Neural crest cell (in vitro differentiated cells): ENCODE results near the gene GOT1. TPM values are rescaled to one million over a fixed set of nuclear protein-coding genes. Genes with fewer than 3 reads are reported as not detected.

Experiments
- DNase-seq: peaks from one replicate; pipeline ENCODE4 v3.0.0; 2021; ENCODE audit warnings: low read depth, mixed read lengths, low spot score
- H3K27ac Mint-ChIP-seq: one replicate; pipeline ENCODE4 v1.8.0; 2021; ENCODE audit warnings: mild to moderate bottlenecking, mixed read lengths; ENCODE audit not compliant: unreplicated experiment
- H3K27me3 Mint-ChIP-seq: 2 replicates; pipeline ENCODE4 v1.8.0; 2021; ENCODE audit warnings: low read depth, mild to moderate bottlenecking, mixed read lengths
- H3K36me3 Mint-ChIP-seq: 2 replicates; pipeline ENCODE4 v1.8.0; 2021; ENCODE audit warnings: low read depth, mild to moderate bottlenecking, mixed read lengths
- H3K4me1 Mint-ChIP-seq: 2 replicates; pipeline ENCODE4 v1.8.0; 2021; ENCODE audit warnings: mixed read lengths
- H3K4me3 Mint-ChIP-seq: one replicate; pipeline ENCODE4 v1.8.0; 2021; ENCODE audit warnings: mild to moderate bottlenecking, mixed read lengths
- H3K9me3 Mint-ChIP-seq: 2 replicates; pipeline ENCODE4 v1.8.0; 2021; ENCODE audit warnings: mixed read lengths
- CTCF ChIP-seq: fragments of 200-600 bp; sonication (generic); conservative IDR thresholded peaks from 2 replicates; pipeline ENCODE4 v1.5.0; 2021; ENCODE audit warnings: antibody characterized with exemption, mild to moderate bottlenecking
- total RNA-seq: library from RNA; stranded (reverse); gene quantifications from 2 replicates; pipeline ENCODE4 v1.2.1, GENCODE V29; 2021

Gene GOT1
- total RNA-seq, 1 donor from 2014 or later, result 30.8 TPM

DNA sequence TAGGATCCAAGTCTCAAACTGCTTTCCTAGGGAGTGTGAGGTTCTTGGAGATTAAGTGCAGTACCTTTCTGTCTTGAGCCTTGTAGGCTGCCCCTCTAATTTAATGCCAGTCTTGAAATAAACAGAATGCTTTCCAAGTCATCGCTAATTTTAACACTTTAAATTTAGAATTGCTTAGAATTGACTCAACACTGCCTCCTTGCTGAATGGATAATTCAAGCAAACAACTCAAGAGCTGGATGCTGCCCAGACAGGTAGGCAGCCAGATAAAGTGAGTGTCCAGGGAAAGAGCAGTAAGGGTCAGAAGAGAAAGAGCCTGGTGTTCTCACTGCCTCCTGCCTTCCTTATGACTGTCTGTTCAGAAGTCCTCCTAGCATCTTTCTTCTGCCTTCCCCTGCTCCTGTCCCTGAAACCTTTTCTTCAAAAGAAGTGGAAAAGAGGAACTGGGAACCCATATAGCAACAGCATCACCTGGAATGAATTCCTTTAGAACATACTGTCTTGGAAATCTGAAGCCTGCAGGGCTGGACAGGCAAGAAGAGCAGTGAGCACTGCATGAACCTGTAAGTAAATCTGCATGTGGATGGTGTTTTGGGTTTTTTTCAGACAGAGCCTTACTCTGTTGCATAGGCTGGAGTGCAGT, 3.1 kb upstream of the GOT1 start:
- Mint-ChIP-seq H3K27me3 (no peaks in the 10 kb centered on the region), H3K4me3 (no peak overlapping the region), H3K36me3 (peaks cover 3% of the 10 kb centered on the region), H3K9me3 (no peaks in the 10 kb centered on the region), H3K27ac (no peak overlapping the region), H3K4me1 (peaks cover 35% of the 10 kb centered on the region)
- TF ChIP-seq CTCF, result no peak
- no peak for DNase-seq

- H3K9me3 Mint-ChIP-seq, result no peaks in the 10 kb centered on the region
- peaks cover 3% of the 10 kb centered on the region for H3K36me3 Mint-ChIP-seq
- DNase-seq, result no peak
- H3K27me3 Mint-ChIP-seq, result no peaks in the 10 kb centered on the region
- H3K27ac Mint-ChIP-seq, result no peak overlapping the region
- H3K4me3 Mint-ChIP-seq, result peak overlapping the region; percentile 96
- no peak for TF ChIP-seq CTCF
- H3K4me1 Mint-ChIP-seq, result peaks cover 35% of the 10 kb centered on the region
Measured at GRCh38 chr10:99432881-99433280, 2.5 kb upstream of the GOT1 start.

- TF ChIP-seq CTCF, result no peak
- H3K4me1 Mint-ChIP-seq, result peaks cover 35% of the 10 kb centered on the region
- H3K4me3 Mint-ChIP-seq, result peak overlapping the region; percentile 96
- H3K36me3 Mint-ChIP-seq, result peaks cover 3% of the 10 kb centered on the region
- no peak overlapping the region for H3K27ac Mint-ChIP-seq
- H3K27me3 Mint-ChIP-seq, result no peaks in the 10 kb centered on the region
- no peak for DNase-seq
- H3K9me3 Mint-ChIP-seq, result no peaks in the 10 kb centered on the region
Measured at GRCh38 chr10:99432047-99432446, 1.6 kb upstream of the GOT1 start.

DNA sequence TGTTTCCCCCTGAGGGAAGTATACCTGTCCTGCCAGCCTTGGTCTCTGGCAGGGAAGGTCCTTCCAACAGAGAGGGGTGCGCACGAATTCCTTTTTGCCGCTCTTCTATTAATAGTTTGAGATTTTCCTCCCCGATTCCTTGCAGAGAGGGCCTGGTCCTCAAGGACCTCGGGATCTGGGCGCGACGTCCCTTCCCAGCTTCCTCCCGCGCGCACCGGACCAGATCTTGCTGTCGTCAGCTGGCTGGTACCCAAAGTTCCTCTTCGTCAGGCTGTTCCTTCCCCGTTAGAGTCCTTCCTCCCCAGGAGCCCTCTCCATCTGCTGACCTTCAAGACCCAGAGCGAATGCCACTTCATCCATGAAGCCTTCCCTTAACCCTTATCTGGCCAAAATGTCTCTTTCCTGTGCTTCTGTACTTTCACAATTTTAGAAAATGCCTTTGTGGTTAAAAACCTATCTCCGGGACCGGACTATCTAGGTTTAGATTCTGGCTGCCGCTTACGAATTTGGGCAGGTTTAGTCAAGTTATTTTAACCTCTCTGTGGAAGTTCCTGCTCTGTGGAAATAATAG, 851 bp upstream of the GOT1 start:
- no peak for TF ChIP-seq CTCF
- Mint-ChIP-seq H3K27me3 (no peaks in the 10 kb centered on the region), H3K9me3 (no peaks in the 10 kb centered on the region), H3K4me3 (peak overlapping the region; percentile 96), H3K36me3 (peaks cover 3% of the 10 kb centered on the region), H3K4me1 (peaks cover 35% of the 10 kb centered on the region), H3K27ac (peak overlapping the region; percentile 96)
- no peak for DNase-seq

GRCh38 chr10:99430116-99430450, 341 bp downstream of the GOT1 start:
- Mint-ChIP-seq H3K36me3 (peaks cover 3% of the 10 kb centered on the region), H3K4me1 (peaks cover 32% of the 10 kb centered on the region), H3K27ac (peak overlapping the region; percentile 91), H3K27me3 (no peaks in the 10 kb centered on the region), H3K9me3 (no peaks in the 10 kb centered on the region), H3K4me3 (peak overlapping the region; percentile 96)
- no peak for TF ChIP-seq CTCF
- DNase-seq, result no peak
